Activated naive CD8-positive, alpha-beta T cell treated with anti-CD3 and anti-CD28 coated beads, Interleukin-2, amount 50 U/mL, for 16 hours (primary cell): ENCODE results near the gene FAM32A.
A peak's percentile ranks its signal among the peaks of the same experiment; 100 is the strongest.
"Not testable (repeated sequence)": the region's sequence is repeated elsewhere in the genome, so short reads cannot be mapped to it uniquely, and the experiment has no call there.

ENCODE experiments used
- DNase-seq: peaks from one replicate; pipeline ENCODE4 v3.0.0-alpha.2; 2020; ENCODE audit warnings: low read depth, low spot score

Gene FAM32A

DNA sequence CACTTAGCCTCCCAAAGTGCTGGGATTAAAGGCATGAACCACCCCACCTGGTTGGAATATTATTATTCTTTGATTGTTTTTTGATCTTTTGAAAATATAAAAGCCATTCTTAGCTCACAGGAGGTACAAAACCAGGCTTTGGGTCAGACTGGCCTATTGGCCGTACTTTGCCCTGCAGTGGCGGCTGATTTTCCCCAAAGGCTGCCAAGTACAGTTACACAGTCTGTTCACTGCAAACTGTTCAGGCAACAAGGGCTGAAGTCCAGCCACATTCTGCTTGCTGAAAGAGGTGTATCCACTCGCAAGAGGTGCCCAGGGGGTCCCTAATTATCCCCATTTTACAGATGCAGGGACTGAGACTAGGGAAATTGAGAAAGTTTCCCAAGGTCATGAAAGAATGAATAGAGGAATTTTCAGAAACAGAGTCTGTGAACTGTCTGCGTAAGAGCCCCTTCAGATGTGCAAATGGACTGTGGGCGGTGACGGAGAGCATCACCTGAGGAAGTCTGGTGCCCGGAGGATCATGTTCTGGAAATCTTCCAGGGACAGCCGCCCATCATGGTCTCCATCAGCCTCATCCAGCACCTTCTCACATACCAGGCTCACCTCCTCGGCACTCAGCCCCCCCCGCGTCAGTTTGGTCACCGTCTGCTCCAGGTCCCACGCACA lies 20.9 kb upstream of the FAM32A start:
- DNase-seq: no peak

DNA sequence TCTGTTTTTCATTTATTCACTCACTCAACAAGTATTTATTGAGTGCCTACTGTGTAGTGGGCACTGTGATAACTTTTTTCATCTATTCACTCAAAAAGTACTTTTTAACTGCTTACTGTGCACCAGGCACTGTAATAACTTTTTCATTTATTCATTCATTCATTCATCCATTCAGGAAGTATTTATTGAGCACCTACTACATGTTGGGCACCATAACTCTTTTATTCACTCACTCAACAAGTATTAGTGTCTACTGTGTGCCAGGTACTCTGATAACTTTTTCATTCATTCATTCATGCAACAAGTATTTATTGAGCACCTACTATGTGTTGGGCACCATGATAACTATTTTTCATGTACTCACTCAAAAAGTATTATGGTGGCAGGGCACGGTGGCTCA lies 18.8 kb upstream of the FAM32A start:
- DNase-seq: no peak

DNA sequence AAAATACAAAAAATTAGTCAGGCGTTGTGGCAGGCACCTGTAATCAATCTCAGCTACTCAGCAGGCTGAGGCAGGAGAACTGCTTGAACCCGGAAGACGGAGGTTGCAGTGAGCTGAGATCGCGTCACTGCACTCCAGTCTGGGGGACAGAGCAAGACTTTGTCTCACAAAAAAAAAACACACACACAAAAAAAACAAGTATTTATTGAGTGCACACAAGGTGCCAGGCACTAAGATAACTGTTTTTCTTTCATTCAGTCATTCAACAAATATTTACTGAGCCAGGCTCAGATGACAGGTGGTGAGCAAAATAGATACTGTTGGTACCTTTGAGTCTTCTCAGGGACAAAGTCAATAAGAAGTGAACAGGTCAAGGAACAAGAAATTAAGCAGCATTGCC lies 18.2 kb upstream of the FAM32A start:
- no peak for DNase-seq

DNA sequence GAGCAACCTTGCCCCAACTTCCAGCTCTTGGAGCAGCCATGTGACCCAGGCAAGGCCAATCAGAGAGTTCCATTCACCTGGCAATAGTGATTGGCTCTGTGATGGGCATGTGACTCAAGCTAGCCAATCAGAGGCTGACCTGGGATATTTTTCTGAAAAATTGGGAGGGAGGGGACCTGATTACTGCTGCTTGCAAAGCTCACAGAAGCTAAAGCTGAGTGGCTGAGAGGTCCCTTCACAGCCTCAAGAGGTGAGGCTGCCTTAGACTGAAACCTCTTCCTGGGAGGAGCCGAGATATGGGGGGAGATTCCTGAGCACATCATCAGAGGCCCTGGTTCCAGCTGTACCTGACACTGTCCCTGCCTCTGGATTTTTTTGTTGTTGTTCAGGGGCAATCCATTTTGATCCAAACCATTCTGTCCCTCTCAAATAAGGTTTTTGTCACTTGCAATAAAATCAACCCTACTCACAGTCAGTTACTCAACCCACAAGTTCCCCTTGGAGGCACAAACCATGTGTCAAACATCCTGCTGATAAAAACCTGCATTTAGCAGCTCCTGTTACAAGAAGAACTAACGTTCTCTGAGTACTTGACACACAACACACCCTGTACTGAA lies 16.6 kb upstream of the FAM32A start:
- no peak for DNase-seq

DNA sequence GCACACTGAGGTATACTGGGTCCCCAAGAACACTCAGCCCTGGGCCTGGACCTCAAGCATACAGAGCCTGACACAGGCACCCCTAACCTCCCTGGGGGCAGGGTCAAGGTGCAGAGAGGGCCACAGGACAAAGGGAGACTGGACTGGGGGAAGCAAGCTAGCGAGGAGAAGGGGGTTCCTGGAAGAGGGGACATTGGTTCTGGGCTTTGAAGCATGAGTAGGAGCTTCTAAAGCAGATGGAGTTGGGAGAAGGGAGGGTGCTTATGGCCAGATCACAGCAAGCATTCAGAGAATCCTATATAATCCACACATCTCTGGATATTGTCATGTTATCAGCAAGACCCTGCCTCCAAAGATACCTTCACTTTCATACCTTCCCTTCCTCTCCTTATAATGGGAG lies 15.1 kb upstream of the FAM32A start:
- no peak for DNase-seq

DNA sequence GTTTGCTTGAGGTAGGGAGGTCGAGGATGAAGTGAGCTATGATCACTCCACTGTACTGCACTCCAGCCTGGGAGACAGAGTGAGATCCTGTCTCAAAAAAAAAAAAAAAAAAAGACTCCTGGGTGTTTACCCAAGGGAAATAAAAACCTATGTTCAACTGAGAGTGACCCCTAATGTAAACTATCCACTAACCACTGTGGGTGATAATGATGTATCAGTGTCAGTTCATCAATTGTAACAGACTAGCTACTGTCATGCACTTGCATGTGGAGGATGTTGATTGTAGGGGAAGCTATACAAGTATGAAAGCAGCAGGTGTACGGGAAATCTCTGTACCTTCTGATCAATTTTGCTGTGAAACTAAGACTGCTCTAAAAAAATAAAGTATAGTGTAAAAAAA lies 9.3 kb upstream of the FAM32A start:
- DNase-seq: no peak

DNA sequence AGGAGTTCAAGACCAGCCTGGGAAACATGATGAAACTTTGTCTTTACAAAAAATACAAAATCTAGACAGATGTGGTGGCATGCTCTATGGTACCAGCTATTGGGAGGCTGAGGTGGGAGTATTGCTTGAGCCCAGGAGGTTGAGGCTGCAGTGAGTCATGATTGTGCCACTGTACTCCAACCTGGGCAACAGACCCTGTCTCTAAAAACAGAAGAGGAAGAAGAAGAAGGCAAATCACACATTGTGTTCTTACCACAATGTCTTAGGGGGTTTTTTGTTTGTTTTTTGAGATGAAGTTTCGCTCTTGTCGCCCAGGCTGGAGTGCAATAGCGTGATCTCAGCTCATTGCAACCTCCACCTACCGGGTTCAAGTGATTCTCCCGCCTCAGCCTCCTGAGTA lies 6.3 kb upstream of the FAM32A start:
- DNase-seq: not testable (repeated sequence)

DNA sequence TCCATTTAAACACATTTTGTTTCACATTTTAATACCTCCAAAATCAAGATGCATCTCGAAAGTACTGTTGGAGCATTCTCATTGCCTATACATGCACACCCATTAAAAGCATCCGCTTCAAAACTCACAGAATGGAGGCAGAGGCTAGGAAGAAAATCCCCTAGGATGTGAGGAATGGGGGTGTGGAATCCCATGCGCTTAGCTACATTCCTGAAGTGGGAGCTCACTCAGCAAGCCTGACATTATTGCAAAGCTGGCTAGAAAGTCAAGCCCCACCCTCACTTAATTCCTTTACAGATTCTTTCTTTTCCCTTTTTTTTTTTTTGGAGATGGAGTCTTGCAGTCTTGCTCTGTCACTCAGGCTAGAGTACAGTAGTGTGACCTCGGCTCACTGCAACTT lies 4.6 kb upstream of the FAM32A start:
- no peak for DNase-seq

DNA sequence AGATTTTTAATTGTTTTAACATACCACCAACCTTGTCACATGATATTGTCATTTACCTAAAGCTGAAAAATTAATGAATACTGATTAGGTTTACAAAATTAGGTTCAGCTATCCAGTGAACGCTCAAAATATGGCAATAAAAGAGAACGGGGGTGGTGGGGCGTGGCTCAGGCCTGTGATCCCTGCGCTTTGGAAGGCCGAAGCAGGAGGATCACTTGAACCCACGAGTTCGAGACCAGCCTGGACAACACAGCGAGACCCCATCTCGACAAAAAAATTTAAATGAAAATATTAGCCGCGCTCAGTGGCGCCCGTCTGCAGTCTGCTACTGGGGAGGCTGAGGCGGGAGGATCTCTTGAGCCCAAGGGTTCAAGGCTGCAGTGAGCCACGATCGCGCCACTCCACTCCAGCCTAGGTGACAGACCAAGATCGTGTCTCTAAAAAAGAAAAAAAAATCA lies 516 bp upstream of the FAM32A start:
- no peak for DNase-seq

DNA sequence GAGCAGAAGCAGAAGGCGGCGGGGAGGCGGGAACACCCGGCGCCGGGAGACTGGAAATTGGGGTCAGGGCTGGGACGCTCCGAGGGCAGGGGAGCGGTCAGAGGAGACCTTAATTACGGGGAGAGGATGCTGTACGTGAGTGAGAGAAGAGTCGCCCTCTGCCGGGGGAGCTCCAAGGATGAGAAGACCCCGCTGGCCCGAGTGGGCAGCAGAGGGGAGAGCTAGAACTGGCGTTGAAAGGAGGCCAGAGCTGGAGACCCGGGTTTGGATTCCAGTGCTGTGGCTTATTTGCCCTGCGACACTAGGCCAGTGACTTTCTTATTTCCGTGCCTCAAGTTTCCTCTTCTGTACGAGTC lies 536 bp downstream of the FAM32A start:
- DNase-seq: no peak

DNA sequence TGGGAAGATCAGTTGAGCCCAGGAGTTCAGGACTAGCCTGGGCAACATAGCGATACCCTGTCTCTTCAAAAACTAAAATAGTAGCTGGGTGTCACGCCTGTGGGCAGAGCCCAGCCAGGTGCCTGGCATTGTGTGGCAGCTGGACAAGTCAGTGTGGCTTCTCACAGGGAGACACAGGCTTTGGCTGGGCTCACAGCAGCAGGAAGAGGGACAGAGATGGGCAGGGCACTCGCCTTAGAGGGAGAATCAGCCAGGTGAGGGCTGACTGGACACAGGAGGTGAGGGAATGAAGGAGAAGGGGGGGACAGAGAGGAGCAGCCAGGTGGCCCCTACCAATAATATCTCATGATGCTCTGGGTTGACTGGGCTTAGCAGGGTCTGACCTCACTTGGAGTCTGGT lies 3.3 kb downstream of the FAM32A start:
- no peak for DNase-seq

DNA sequence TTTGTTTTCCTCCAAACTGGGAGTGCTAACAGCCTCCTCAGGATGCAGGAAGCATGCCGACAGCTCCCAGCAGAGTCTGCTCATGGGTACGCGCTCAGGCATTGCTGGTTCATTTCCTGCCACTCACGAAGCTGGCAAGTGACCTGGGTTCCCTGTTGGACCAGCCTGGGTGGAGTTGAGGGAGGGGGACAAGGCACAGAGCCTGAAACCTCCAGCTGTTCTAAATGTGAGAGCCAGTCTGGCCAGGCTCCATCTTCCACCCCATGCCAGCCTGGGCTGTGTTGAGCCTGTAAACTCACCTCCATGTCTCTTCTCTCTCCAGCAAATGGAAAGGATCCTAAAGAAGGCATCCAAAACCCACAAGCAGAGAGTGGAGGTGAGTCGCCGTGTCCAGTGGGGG lies 5.0 kb downstream of the FAM32A start:
- no peak for DNase-seq

DNA sequence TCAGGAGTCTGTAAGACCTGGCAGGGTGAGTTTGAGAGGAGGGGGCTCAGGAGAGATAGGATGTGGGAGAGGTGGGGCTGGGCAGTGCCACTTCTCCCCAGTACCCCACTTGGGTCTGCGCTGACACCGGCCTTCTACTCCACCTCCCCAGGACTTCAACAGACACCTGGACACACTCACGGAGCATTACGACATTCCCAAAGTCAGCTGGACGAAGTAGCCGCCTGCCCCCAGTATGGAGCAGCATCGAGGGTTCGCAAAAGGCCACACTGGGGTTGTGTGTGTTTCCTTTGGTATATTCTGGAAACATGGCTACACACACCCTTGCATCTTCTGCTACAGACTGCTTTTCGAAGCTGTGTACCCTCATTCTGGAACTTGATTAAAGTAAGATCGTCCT lies 5.5 kb downstream of the FAM32A start:
- no peak for DNase-seq

DNA sequence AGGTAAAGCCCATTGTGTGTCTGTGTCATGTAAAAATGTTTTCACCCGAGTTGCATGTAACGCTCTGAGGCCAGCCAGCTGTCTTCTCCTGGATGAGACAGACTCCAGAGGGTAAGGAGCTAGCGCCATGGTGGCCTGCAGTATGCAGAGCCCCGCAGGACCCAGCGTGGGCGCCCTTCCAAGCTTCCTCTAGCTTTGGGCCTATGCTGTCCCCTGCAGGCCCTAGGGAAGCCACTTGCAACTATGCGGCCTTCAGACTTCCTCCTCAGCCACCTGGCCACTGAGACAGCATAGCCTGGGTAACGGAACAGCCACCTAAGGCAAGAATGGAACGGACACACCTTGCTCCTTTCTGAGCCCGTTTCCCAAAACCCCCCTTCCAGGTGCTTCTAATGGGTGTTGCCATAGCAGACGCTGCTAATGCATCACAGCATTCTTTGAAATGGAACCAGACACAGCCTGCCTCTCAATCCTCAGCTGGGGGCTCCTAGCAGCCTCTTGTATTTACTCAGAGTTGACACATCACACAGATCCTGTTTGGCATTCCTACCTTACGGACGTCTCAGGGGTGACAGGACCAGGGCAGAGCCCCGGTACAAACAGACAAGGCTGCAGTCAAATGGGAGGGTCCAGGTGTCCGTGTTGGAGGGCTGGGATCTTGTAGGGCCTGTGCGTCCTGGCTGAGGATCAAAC lies 6.2 kb downstream of the FAM32A start:
- no peak for DNase-seq

DNA sequence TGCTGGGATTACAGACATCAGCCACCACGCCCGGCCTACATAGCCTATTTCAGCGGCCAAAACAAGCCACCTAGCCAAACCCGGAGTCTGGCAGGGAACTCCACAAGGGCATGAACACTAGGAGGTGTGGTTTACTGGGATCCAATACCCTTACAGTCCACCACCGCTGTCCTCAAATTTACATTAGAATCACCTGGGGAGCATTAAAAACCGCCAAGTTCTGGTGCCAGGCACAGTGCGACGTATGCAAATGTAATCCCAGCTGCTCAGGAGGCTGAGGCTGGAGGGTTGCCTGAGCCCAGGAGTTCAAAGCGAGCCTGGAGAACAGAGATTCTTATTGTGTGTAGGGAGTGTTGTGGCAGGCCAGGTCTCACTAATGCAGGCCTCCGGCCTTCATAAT lies 8.3 kb downstream of the FAM32A start:
- no peak for DNase-seq

DNA sequence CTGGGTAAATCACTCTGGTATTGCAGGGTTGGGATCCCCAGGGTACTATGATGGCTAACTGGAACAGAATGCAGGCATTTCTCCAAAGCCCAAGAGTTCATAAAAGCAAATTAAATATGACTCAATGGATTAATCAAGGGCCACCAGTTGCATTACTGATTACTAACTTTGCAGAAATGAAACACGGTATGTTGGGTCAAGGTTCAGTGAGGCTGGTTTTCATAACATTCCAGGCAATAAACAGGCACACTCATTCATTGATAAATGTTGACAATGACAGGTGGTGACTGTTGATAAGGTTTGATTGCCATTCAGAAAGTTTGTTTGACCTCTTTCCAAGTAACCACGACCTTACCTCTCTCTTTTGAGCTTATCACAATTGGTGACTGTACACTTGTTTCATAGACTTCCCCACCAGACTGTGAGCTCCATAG lies 12.0 kb downstream of the FAM32A start:
- DNase-seq: no peak

DNA sequence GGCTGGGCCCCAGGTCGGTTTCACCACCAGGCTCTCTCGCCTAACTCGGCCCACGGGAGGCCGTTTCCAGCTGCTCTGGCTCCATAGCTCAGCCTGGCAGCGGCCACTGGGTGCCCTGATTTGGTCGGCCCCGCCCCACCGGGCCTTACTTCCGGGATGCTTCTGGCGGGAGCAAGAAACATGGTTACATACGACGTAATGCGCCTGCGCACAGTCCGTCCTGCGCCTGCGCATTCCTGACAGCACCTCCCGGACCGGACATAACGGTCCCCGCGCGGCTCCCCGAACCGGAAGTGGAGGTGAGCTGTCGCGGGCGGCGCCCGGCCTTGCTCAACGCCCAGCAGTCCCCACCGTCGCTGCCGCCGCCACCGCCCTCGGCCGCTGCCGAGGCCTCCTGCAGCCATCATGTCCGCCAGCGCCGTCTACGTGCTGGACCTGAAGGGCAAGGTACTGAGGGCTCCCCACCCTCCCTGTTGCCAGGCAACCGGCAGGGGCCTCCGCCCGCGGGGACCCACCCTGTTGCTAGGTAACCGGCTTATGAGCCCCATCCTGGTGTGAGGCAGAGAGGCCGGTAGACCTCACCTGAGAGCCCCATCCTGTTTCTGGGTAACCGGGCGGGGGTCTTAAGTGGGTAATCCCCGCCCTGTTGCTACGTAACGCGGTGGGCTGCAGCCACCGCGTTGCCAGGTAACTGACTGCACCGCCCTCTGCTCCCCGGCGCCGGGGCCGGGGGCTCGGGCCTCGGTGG lies 12.6 kb downstream of the FAM32A start, which contains the start of gene AP1M1:
TSS of gene AP1M1 (plus strand) at position 290 of the 748 bp plus-strand sequence. CDS start at position 406, 116 bp downstream.
- peak; percentile 95 for DNase-seq

DNA sequence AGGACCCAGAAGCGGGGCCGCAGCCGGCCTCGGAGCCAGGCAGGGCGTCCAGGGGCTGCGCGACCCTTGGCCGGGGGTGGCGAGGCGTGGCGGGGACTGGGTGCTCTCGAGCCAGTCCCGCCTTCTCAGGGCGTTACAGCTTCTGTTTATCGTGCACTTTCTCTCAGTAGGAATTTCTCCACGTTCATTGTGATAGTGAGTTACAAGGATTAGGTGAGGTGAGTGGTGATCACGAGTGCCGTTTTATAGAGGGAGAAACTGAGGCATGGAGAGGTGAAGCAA lies 13.1 kb downstream of the FAM32A start:
- DNase-seq: no peak

DNA sequence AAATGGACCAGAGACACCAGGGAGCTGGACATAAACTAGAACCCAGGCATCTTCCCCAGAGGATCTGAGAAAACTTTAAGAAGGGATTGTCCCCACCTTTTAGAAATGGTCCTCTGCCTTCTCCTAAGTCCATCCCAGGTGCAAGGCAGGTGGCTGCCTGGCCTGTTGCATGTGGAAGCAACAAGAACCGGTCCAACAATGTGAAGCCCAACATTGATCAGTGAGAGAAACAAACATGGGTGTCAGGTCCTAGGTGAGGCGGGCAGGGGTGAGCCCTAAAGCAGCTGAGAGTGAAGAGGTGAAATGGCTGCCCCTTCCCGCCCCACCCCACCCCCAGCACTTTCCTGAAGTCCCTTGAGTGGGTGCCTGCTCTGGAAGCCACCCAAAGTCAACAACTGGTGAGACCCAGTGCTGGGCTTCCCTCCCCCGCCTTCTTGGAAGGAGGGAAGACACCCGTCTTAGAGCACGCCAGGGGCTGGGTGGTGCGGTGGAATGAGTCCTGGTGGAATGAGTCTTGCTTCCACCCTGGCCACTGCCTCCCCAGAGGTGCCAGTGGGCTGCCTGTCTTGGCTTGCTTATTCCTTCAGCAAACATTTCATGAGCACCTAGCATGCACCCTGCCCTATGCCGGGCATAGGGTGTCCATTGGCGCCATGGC lies 14.2 kb downstream of the FAM32A start:
- DNase-seq: no peak

DNA sequence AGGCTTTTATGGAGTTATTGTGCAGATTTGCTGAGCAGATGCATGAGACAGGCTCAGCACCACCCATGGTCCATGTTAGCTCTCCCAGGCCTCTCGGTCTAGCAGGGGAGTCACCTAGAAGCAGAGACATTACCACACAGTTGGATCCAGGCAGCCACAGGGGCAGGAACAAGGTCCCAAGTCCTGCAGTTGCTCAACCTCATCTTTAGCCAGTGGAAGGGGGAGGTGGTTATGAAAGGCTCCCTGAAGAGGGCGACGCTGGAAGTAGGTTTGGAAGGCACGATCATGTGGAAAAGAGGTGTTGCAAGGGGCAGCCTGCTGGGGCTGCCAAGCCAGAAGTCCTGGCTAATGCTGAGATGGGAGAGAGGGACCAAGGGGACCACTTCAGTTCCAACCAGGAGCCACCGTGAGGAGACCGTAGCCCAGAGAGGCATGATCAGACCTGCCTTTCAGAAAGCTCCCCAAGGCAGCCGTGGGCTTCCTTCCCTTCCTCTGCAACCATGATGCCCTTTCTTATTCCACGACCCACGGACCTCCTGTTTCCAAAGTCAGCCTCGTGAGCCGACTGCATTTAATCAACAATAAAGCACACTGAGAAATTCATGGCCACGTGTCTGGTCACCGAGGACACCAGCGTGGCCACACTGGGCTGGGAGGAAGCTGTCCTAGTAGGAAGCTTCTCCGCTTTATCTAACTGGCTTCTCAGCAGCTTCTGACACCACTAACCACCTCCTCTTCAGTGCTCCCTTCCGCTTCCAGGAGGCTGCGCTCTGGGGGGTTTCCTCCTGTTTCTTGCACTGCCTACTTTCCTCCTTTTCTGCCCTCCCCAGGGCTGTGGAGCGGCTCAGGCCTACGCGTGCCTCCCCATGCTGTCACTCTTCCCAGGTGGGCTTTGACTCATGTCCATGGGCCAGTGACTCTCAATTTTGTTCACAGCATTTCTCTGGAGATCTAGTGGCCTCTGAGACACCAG lies 15.1 kb downstream of the FAM32A start:
- DNase-seq: no peak

DNA sequence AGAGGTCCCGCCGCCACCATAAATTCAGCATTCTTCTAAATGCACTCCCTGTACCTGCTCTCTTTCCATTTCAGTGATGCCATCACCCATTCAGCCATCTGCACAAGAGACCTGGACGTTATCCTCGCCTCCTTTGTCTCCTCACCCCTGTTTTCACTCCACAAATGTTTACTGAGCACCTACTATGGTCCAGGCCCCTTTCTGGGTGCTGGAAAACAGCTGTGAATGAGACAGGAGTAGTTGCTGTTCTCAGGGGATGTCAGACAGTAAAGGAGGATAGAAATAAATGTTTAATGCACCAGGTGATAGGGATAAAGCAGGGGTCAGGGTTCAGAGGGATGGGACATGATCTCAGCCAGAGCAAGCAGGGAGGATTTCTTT lies 15.8 kb downstream of the FAM32A start:
- DNase-seq: no peak
